Aorta (tissue), 5 donors: Measurements from ENCODE around the gene CHN2. TPM values are rescaled to one million over a fixed set of nuclear protein-coding genes. Genes with fewer than 3 reads are reported as not detected.

Experiments
- ATAC-seq: fragments of 200-7000 bp; cut with Tn5 transposase; one replicate; pipeline ENCODE4 v1.9.1; 2022; ENCODE audit warnings: moderate library complexity; ENCODE audit not compliant: low FRiP score
- DNase-seq, 2 donors: peaks; one replicate each; pipeline ENCODE4 v3.0.0-alpha.2; 2020
- H3K27ac ChIP-seq, 2 donors: one replicate each; pipeline ENCODE4 v1.5.1; 2013; ENCODE audit warnings: low read length in 2 of 2, mild to moderate bottlenecking in 2 of 2, moderate library complexity in 2 of 2, control low read depth in 1 of 2, inconsistent platforms in 1 of 2, low read depth in 1 of 2
- H3K27me3 ChIP-seq, 2 donors: one replicate each; pipeline ENCODE4 v1.6.1; 2013; ENCODE audit warnings: control low read depth in 1 of 2, low read length in 1 of 2, mild to moderate bottlenecking in 1 of 2, moderate library complexity in 1 of 2; ENCODE audit not compliant: insufficient read depth in 2 of 2, control insufficient read depth in 1 of 2
- H3K36me3 ChIP-seq, 2 donors: one replicate each; pipeline ENCODE4 v1.6.1; 2013; ENCODE audit warnings: control low read depth in 1 of 2, low read length in 1 of 2, mild to moderate bottlenecking in 1 of 2; ENCODE audit not compliant: insufficient read depth in 2 of 2, control insufficient read depth in 1 of 2
- H3K4me1 ChIP-seq, 2 donors: one replicate each; pipeline ENCODE4 v1.6.1; 2013; ENCODE audit warnings: low read length in 2 of 2, control low read depth in 1 of 2, mild to moderate bottlenecking in 1 of 2, moderate library complexity in 1 of 2; ENCODE audit not compliant: insufficient read depth in 2 of 2, control insufficient read depth in 1 of 2
- H3K4me3 ChIP-seq, 2 donors: one replicate each; pipeline ENCODE4 v1.5.1; 2013; ENCODE audit warnings: low read length in 2 of 2, control low read depth in 1 of 2, mild to moderate bottlenecking in 1 of 2
- H3K9me3 ChIP-seq: one replicate; pipeline ENCODE4 v1.6.1; 2013; ENCODE audit warnings: mild to moderate bottlenecking, low read length; ENCODE audit not compliant: control insufficient read depth
- WGBS, 2 donors: extraction: QIAGEN DNeasy Blood & Tissue Kit; methylation state at CpG; one replicate each; pipeline ENCODE4 v1.1.7; 2013; 5-methylcytosine and 5-hydroxymethylcytosine counted together
- intact Hi-C, 2 donors: fragments of 100-400 bp; cut with DNase I; formaldehyde crosslinking; loops; one replicate each; pipeline versions ENCODE4 v1.14.2 to v1.15.0; 2022
- polyA plus RNA-seq, 2 donors: library from polyadenylated mRNA; stranded (reverse); fragments of 200-250 nt; gene quantifications; one replicate each; pipeline ENCODE4 v1.2.3, GENCODE V29; 2013
- total RNA-seq, 2 donors: library from RNA; stranded (reverse); fragmentation: NEBNext Ultra II Directional; extraction: Animal tissue kit (Norgen Biotek cat#: 25700); gene quantifications; one replicate each; pipeline ENCODE4 v1.2.1, GENCODE V29; 2021
- donor health status: healthy with polysubstance abuse.
- donor health status: Bipolar disorder and iron deficiency.
- donor health status: DM: no; HTN: no; CAD: no.
- donor health status: DM: no; HTN: no; CAD: no.
- donor health status: DM: yes; HTN: yes; CAD: no.

CHN2 gene
- total and polyA plus RNA-seq, 4 donors: 0.61 to 23.2 (median 14.8) TPM

GRCh38 chr7:29156907-29157452, 37.6 kb upstream of the CHN2 start:
- Histone ChIP-seq H3K4me1 (no peaks in the 10 kb centered on the region), H3K4me3 (no peak overlapping the region), H3K27ac (no peak overlapping the region), H3K27me3 (no peaks in the 10 kb centered on the region), H3K36me3 (no peaks in the 10 kb centered on the region), H3K9me3 (peaks cover 4% of the 10 kb centered on the region)
- DNase-seq (no peak), ATAC-seq (no peak)
- 22 to 24% methylated on average over 5 of the region's 5 CpGs for whole genome bisulfite sequencing, 2 donors
- intact Hi-C loops: no loop called here

DNA sequence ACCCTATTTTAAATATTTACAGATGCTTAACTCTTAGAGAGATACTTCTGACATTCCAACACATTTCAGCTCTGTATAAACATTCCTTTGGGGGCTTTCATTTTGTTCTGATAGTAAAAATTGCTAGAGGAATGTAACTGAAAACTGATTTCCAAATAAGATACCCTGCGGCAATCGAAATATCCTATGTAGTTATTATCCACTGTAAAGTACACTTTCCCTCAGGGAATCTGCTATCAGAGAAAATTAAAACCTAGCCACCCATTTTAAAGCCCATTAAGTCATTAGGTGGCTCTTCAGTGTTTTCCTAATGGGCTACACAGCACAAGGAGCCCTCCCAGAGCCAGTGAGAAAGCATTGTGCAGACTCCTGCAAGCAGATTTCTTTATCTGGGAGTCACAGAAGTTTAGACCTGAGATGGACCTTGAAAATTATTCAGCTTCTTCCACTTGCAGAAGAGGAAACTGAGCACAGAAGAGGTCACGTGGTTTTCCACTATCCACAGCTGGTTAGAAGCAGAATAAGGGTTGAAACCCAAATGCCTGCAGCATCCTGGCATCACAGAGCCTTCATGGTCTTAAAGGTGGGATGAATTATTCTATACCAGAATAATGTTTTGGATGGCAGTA, 35.7 kb upstream of the CHN2 start:
- intact Hi-C loops: no loop called here
- 41 to 55% methylated on average over 3 of the region's 3 CpGs for WGBS, 2 donors
- Histone ChIP-seq H3K36me3 (no peaks in the 10 kb centered on the region), H3K9me3 (peaks cover 4% of the 10 kb centered on the region), H3K4me1 (no peaks in the 10 kb centered on the region), H3K4me3 (no peak overlapping the region), H3K27me3 (no peaks in the 10 kb centered on the region), H3K27ac (no peak overlapping the region)
- no peak for DNase-seq
- ATAC-seq: no peak

- WGBS, 2 donors: 5 to 9% methylated on average over 2 of the region's 2 CpGs
- no peak overlapping the region for H3K4me3 ChIP-seq
- H3K4me1 ChIP-seq: no peaks in the 10 kb centered on the region
- no peak overlapping the region for H3K27ac ChIP-seq
- H3K27me3 ChIP-seq: no peaks in the 10 kb centered on the region
- ATAC-seq (no peak), DNase-seq (no peak)
- H3K36me3 ChIP-seq: no peaks in the 10 kb centered on the region
- H3K9me3 ChIP-seq: peaks cover 4% of the 10 kb centered on the region
- intact Hi-C loops: no loop called here
Measured at GRCh38 chr7:29160080-29160479, 34.5 kb upstream of the CHN2 start.

DNA sequence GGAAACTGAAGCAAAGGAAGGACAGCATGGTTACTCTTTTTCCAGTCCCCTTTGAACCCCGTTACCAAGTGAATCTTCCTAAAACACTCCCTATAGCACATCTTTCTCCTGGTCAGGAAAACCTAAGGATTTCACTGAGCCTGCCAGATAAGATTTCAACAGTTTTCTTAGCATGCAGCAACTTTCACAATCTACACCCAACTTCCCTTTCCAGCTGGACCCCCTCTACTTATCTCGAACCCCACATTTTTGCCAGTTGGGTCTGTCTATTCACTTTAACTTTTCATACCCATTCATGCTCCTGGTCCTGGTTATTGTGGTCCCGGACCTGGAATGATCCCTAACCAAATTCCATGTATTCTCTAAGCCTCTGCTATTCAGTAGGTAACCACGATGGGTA, 33.3 kb upstream of the CHN2 start:
- no peak for ATAC-seq
- no peaks in the 10 kb centered on the region for H3K36me3 ChIP-seq
- 84 to 86% methylated on average over 4 of the region's 4 CpGs for WGBS, 2 donors
- intact Hi-C loops: no loop called here
- H3K27me3 ChIP-seq: no peaks in the 10 kb centered on the region
- H3K27ac ChIP-seq: no peak overlapping the region
- H3K4me1 ChIP-seq: no peaks in the 10 kb centered on the region
- no peak for DNase-seq
- no peak overlapping the region for H3K4me3 ChIP-seq
- H3K9me3 ChIP-seq: peaks cover 7% of the 10 kb centered on the region

DNA sequence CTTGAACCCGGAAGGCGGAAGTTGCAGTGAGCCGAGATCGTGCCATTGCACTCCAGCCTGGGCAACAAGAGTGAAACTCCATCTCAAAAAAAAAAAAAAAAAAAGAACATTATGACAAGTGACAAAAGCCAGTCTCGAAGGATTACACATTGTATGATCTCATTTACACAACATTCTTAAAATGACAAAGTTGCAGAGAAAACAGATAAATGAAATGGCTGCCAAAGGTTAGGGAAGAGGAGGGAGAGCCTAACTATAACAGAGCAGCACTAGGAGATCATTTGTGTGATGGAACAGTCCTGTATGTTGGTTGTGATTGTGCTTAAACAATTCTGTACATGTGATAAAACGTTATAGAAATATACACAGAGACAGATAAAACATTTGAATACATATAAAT, 32.0 kb upstream of the CHN2 start:
- intact Hi-C loops: no loop called here
- 72 to 74% methylated on average over 6 of the region's 6 CpGs for WGBS, 2 donors
- peaks cover 7% of the 10 kb centered on the region for H3K9me3 ChIP-seq
- no peaks in the 10 kb centered on the region for H3K27me3 ChIP-seq
- H3K4me1 ChIP-seq: no peaks in the 10 kb centered on the region
- H3K36me3 ChIP-seq: no peaks in the 10 kb centered on the region
- DNase-seq (no peak), ATAC-seq (no peak)
- no peak overlapping the region for H3K4me3 ChIP-seq
- no peak overlapping the region for H3K27ac ChIP-seq

- Histone ChIP-seq H3K4me1 (no peaks in the 10 kb centered on the region), H3K4me3 (no peak overlapping the region), H3K36me3 (no peaks in the 10 kb centered on the region), H3K9me3 (peaks cover 7% of the 10 kb centered on the region), H3K27me3 (no peaks in the 10 kb centered on the region), H3K27ac (no peak overlapping the region)
- DNase-seq: no peak
- 29 to 31% methylated on average over 3 of the region's 3 CpGs for WGBS, 2 donors
- ATAC-seq: no peak
- intact Hi-C loops: no loop called here
Measured at GRCh38 chr7:29163854-29164253, 30.7 kb upstream of the CHN2 start.

- no peak overlapping the region for H3K4me3 ChIP-seq
Measured at GRCh38 chr7:29167721-29168120, 26.9 kb upstream of the CHN2 start.

DNA sequence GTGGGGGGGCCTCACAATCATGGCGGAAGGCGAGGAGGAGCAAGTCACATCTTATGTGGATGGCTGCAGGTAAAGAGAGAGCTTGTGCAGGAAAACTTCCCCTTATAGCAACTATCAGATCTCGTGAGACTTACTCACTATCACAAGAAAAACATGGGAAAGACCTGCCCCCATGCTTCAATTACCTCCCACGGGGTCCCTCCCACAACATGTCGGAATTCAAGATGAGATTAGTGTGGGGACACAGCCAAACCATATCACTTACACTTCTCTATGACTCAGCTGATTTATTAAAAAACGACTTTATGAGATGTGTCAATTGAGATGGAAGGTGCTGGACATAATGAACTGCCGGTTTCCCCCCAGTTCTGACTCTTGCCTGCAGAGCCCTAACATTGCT, 23.8 kb upstream of the CHN2 start:
- Histone ChIP-seq H3K4me3 (no peak overlapping the region), H3K27ac (no peak overlapping the region), H3K36me3 (no peaks in the 10 kb centered on the region), H3K9me3 (peaks cover 3% of the 10 kb centered on the region), H3K4me1 (no peaks in the 10 kb centered on the region), H3K27me3 (no peaks in the 10 kb centered on the region)
- ATAC-seq (no peak), DNase-seq (no peak)
- intact Hi-C loops: no loop called here
- 51 to 55% methylated on average over 7 of the region's 7 CpGs for WGBS, 2 donors

More at GRCh38 chr7:29167721-29168120, 26.9 kb upstream of the CHN2 start:
- Histone ChIP-seq H3K4me1 (no peaks in the 10 kb centered on the region), H3K27me3 (no peaks in the 10 kb centered on the region), H3K36me3 (no peaks in the 10 kb centered on the region), H3K27ac (no peak overlapping the region), H3K9me3 (peaks cover 3% of the 10 kb centered on the region)
- DNase-seq (no peak), ATAC-seq (no peak)
- intact Hi-C loops: no loop called here
- 35 to 40% methylated on average over 1 of the region's 1 CpG for WGBS, 2 donors

GRCh38 chr7:29173458-29173857, 21.1 kb upstream of the CHN2 start:
- H3K4me1 ChIP-seq: no peaks in the 10 kb centered on the region
- ATAC-seq (no peak), DNase-seq (no peak)
- intact Hi-C loops: no loop called here
- no peak overlapping the region for H3K27ac ChIP-seq
- WGBS, 2 donors: 21 to 23% methylated on average over 3 of the region's 3 CpGs
- H3K9me3 ChIP-seq: no peaks in the 10 kb centered on the region
- no peak overlapping the region for H3K4me3 ChIP-seq
- peaks cover 0 to 1% of the 10 kb centered on the region in 2 donors for H3K27me3 ChIP-seq
- H3K36me3 ChIP-seq: no peaks in the 10 kb centered on the region
